K562 (cell line): Measurements from ENCODE around the gene MAML3. TPM values are rescaled to one million over a fixed set of nuclear protein-coding genes. Genes with fewer than 3 reads are reported as not detected.

Source experiments
- ATAC-seq: fragments of 200-7000 bp; cut with Tn5 transposase; 3 replicates; pipeline ENCODE4 v1.9.1; 2020; ENCODE audit warnings: moderate library complexity
- BruUV-seq: library from RNA; stranded (reverse); fragments of 400-500 nt; replicated peaks from 2 replicates; lab custom pipeline; 2021; lab: Mats Ljungman, UMichigan
- CTCF ChIA-PET: fragments of 300-600 bp; formaldehyde crosslinking; extraction: SDS; loops from one replicate; lab custom pipeline; 2021; ENCODE audit warnings: low intra/inter-chr PET ratio; lab: Yijun Ruan, JAX
- POLR2A ChIA-PET: fragments of 300-600, 350-650 bp; sonication (Branson Sonifier 250); formaldehyde crosslinking; extraction: SDS; loops from one replicate; lab custom pipeline; 2021; ENCODE audit warnings: antibody characterized with exemption, inconsistent platforms; lab: Yijun Ruan, JAX
- DNase-seq, 4 experiments: peaks; one replicate each; pipeline versions ENCODE4 v3.0.0 to v3.0.0-alpha.2; 2011 to 2018; ENCODE audit warnings: low spot score in 3 of 4, mixed read lengths in 3 of 4; ENCODE audit errors: extremely low read depth in 1 of 4
- FAIRE-seq: peaks from 2 replicates; lab custom pipeline; 2011; peaks lifted over from hg19 to GRCh38; lab: Jason Lieb, UNC
- H2AFZ ChIP-seq: 2 replicates; pipeline ENCODE4 v1.6.0; 2011; ENCODE audit warnings: low read depth, low read length, control low read depth, inconsistent platforms
- H3K27ac ChIP-seq: fragments of 200-600 bp; 3 replicates; pipeline ENCODE4 v1.8.0; 2011; ENCODE audit warnings: low read depth, mild to moderate bottlenecking, control low read depth, inconsistent platforms, low read length, moderate library complexity, mixed read lengths; ENCODE audit errors: extremely low read depth
- H3K27me3 ChIP-seq, 2 experiments: fragments of 300-600 bp in 1 of 2; 2 replicates in 1 of 2; 3 replicates in 1 of 2; pipeline versions ENCODE4 v1.6.0 to v1.8.0; 2011; ENCODE audit warnings: inconsistent platforms in 2 of 2, low read length in 2 of 2, mild to moderate bottlenecking in 1 of 2, mixed read lengths in 1 of 2, moderate library complexity in 1 of 2; ENCODE audit not compliant: control insufficient read depth in 2 of 2, insufficient read depth in 2 of 2
- H3K36me3 ChIP-seq: fragments of 300-600 bp; 3 replicates; pipeline ENCODE4 v1.8.0; 2011; ENCODE audit warnings: mild to moderate bottlenecking, low read length, inconsistent platforms; ENCODE audit not compliant: control insufficient read depth, insufficient read depth
- H3K4me1 ChIP-seq, 2 experiments: fragments of 200-600 bp in 1 of 2; replicated peaks in 1 of 2; 2 replicates in 1 of 2; 3 replicates in 1 of 2; pipeline versions ENCODE4 v1.5.1 to v1.8.0; 2011; ENCODE audit warnings: inconsistent platforms in 2 of 2, low read length in 2 of 2, mild to moderate bottlenecking in 1 of 2, mixed read lengths in 1 of 2, moderate library complexity in 1 of 2; ENCODE audit not compliant: control insufficient read depth in 2 of 2, insufficient read depth in 2 of 2
- H3K4me2 ChIP-seq: 2 replicates; pipeline ENCODE4 v1.6.1; 2011; ENCODE audit warnings: low read length, control low read depth, inconsistent platforms, mixed read lengths; ENCODE audit not compliant: insufficient read depth
- H3K4me3 ChIP-seq: fragments of 200-600 bp; sonication (generic), shearing (Covaris generic); 2 replicates; pipeline ENCODE4 v1.5.1; 2016; ENCODE audit warnings: control low read depth, inconsistent platforms
- H3K79me2 ChIP-seq: fragments of 200-600 bp; 3 replicates; pipeline ENCODE4 v1.8.0; 2011; ENCODE audit warnings: low read length, inconsistent platforms; ENCODE audit not compliant: control insufficient read depth, insufficient read depth
- H3K9ac ChIP-seq, 2 experiments: 2 replicates each; pipeline versions ENCODE4 v1.6.0 to v1.6.1; 2011; ENCODE audit warnings: low read depth in 2 of 2, low read length in 2 of 2, control low read depth in 1 of 2, inconsistent platforms in 1 of 2, mild to moderate bottlenecking in 1 of 2, mixed read lengths in 1 of 2; ENCODE audit not compliant: insufficient read depth in 1 of 2
- H3K9me1 ChIP-seq: one replicate; pipeline ENCODE4 v1.6.0; 2011; ENCODE audit warnings: inconsistent platforms, mild to moderate bottlenecking, low read length, moderate library complexity; ENCODE audit not compliant: control insufficient read depth, insufficient read depth
- H3K9me3 ChIP-seq: replicated peaks from 2 replicates; pipeline ENCODE4 v1.5.1; 2011; ENCODE audit warnings: low read depth, low read length, inconsistent platforms; ENCODE audit not compliant: control insufficient read depth, insufficient read depth
- H4K20me1 ChIP-seq: replicated peaks from 2 replicates; pipeline ENCODE4 v1.6.1; 2011; ENCODE audit warnings: low read length, inconsistent platforms, mixed read lengths; ENCODE audit not compliant: control insufficient read depth, insufficient read depth
- DIDO1 ChIP-seq: fragments of 450-650 bp; IDR thresholded peaks from 2 replicates; pipeline ENCODE4 v1.6.1; 2016; ENCODE audit warnings: low read depth, missing biosample characterization, missing genetic modification characterization
- MCM7 ChIP-seq, 2 experiments: fragments of 450-650 bp; IDR thresholded peaks; 2 replicates each; pipeline ENCODE4 v1.6.1; 2016 to 2018
- MYC ChIP-seq, 2 experiments: fragments of 250-450 bp in 1 of 2; sonication (Bioruptor Pico) in 1 of 2; IDR thresholded peaks; 2 replicates each; pipeline versions ENCODE4 v1.5.1 to v1.6.1; 2012 to 2021; ENCODE audit warnings: low read depth in 2 of 2, borderline replicate concordance in 1 of 2, improper control_type of control experiment in 1 of 2, low read length in 1 of 2, mild to moderate bottlenecking in 1 of 2, moderate library complexity in 1 of 2
- RFX5 ChIP-seq: IDR thresholded peaks from 2 replicates; pipeline ENCODE4 v1.6.1; 2011; ENCODE audit warnings: low read depth, mild to moderate bottlenecking, improper control_type of control experiment, low read length
- TAF15 ChIP-seq: fragments of 200-400 bp; formaldehyde crosslinking; IDR thresholded peaks from 2 replicates; pipeline ENCODE4 v1.6.1; 2017; ENCODE audit warnings: mild to moderate bottlenecking, low read depth, low read length, moderate library complexity
- TAF9B ChIP-seq: fragments of 450-650 bp; IDR thresholded peaks from 2 replicates; pipeline ENCODE4 v1.6.1; 2018; ENCODE audit warnings: mild to moderate bottlenecking; ENCODE audit not compliant: partially characterized antibody
- ZNF354B ChIP-seq: fragments of 250-450 bp; sonication (Bioruptor Pico); IDR thresholded peaks from 2 replicates; pipeline ENCODE4 v1.4.0; 2020
- WGBS: fragments of 100-300 bp; shearing (Covaris generic); methylation state at CpG from one replicate; pipeline ENCODE4 v1.1.6; 2016; ENCODE audit warnings: low coverage, mixed read lengths; ENCODE audit not compliant: insufficient coverage; ENCODE audit errors: missing lambda C conversion rate; 5-methylcytosine and 5-hydroxymethylcytosine counted together
- in situ Hi-C: fragments of 300-500 bp; cut with MboI; formaldehyde crosslinking; loops from 4 replicates; pipeline ENCODE4 v1.15.0; 2018; ENCODE audit warnings: inconsistent platforms, mixed read lengths
- intact Hi-C: fragments of 100-400 bp; cut with micrococcal nuclease; formaldehyde crosslinking; loops from 2 replicates; pipeline ENCODE4 v1.14.2; 2022
- polyA plus RNA-seq, 8 experiments: library from polyadenylated mRNA; depleted of rRNA in 4 of 8; stranded (reverse) in 5 of 8; unstranded in 3 of 8; fragments of >200 nt; fragmentation: Nextera tagmentation in 2 of 8; fragmentation: Illumina TruSeq in 1 of 8; extraction: Ambion mirVana in 2 of 8; extraction: Trizol in 1 of 8; gene quantifications; 2 replicates each; pipeline versions ENCODE4 v1.2.1 to v1.2.3, GENCODE V29; 2011 to 2014; ENCODE audit warnings: inconsistent platforms in 1 of 8, missing spikeins in 1 of 8
- total RNA-seq, 7 experiments: library from RNA; depleted of rRNA in 6 of 7; stranded (reverse); fragments of >200 nt in 6 of 7; fragmentation: Illumina TruSeq in 2 of 7; extraction: Trizol in 2 of 7; gene quantifications; 2 replicates each; pipeline versions ENCODE4 v1.2.1 to v1.2.3, GENCODE V29; 2011 to 2021; ENCODE audit warnings: low replicate concordance in 1 of 7
- TF ChIP-seq, protein P1 (sequence below): fragments of 450-650 bp; formaldehyde crosslinking; IDR thresholded peaks from 2 replicates; pipeline ENCODE4 v1.4.0; 2020; ENCODE audit warnings: mild to moderate bottlenecking, moderate library complexity
- TF ChIP-seq, protein P2 (sequence below): sonication (generic); formaldehyde crosslinking; IDR thresholded peaks from 2 replicates; pipeline ENCODE4 v1.8.0; 2022; ENCODE audit warnings: missing genetic modification reagents, mild to moderate bottlenecking, borderline replicate concordance
- TF ChIP-seq, protein P3 (sequence below), 2 experiments: fragments of 200-800 bp in 1 of 2; sonication (Bioruptor generic) in 1 of 2; sonication (generic) in 1 of 2; formaldehyde crosslinking in 1 of 2; IDR thresholded peaks in 1 of 2; conservative IDR thresholded peaks in 1 of 2; 2 replicates each; pipeline versions ENCODE4 v1.5.0 to v1.6.1; 2016 to 2020; ENCODE audit warnings: missing compliant biosample characterization in 1 of 2, missing genetic modification characterization in 1 of 2, missing genetic modification reagents in 1 of 2
- TF ChIP-seq, protein P4 (sequence below): fragments of 450-650 bp; formaldehyde crosslinking; IDR thresholded peaks from 2 replicates; pipeline ENCODE4 v1.4.0; 2020; ENCODE audit warnings: mild to moderate bottlenecking, moderate library complexity
- TF ChIP-seq, protein P5 (sequence below): fragments of 200-800 bp; sonication (Bioruptor generic); IDR thresholded peaks from 2 replicates; pipeline ENCODE4 v1.6.1; 2017; ENCODE audit warnings: missing genetic modification characterization, missing compliant biosample characterization

MAML3 gene
- total and polyA plus RNA-seq, 9 of the 15 experiments (the other 6 are each of a cell fraction or from before 2014, with no cell fraction given), result 0.01 to 0.55 (median 0.25) TPM

DNA sequence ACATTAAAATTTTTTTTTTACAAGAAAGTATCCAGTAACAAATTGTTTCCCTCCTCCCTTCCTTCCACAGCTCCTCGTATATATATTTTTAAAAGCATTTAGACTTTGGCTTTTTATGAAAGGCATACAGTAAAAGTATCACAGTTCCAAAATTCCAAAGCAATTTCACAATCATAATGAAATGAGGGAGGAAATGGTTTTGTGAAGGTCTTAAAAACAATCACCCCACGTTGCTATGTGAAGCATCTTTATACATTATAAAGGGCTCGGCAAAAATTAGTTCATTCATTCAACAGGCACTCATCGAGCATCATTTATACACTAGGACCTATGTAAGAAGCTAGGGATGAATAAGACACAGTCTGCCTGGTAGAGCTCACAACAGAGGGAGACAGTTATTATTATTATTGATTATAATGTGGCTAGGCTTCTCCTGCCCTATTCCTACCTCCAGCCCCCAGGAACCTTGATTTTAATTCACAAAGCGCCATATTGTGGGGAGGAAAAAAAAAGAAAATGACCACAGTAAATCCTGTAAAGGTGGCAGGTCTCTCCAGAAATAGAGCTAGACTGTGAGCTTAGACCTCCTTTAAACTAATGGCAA lies 239.9 kb downstream of the MAML3 start:
- FAIRE-seq (no peak), ATAC-seq (no peak), DNase-seq (no peak)
- in situ Hi-C loops, result no loop called here
- Histone ChIP-seq H3K9me1 (no peaks in the 10 kb centered on the region), H2AFZ (no peak overlapping the region), H3K79me2 (no peaks in the 10 kb centered on the region), H3K4me1 (no peaks in the 10 kb centered on the region), H3K4me2 (no peak overlapping the region), H3K27me3 (peaks cover 10 to 13% of the 10 kb centered on the region in 2 experiments; a peak in 4 of 5 replicates), H3K4me3 (no peak overlapping the region), H3K36me3 (no peaks in the 10 kb centered on the region), H3K9ac (no peak overlapping the region), H3K9me3 (0 out of 2 replicates have a peak, but pooled peaks cover 1% of the 10 kb centered on the region), H4K20me1 (0 out of 2 replicates have a peak, but pooled peaks cover 4% of the 10 kb centered on the region), H3K27ac (no peak overlapping the region)
- intact Hi-C loops, result no loop called here
- CTCF ChIA-PET, result no interaction called here
- 3% methylated on average over 5 of the region's 5 CpGs for WGBS
- POLR2A ChIA-PET, result no interaction called here
- BruUV-seq, result no TSS peak
- TF ChIP-seq, protein P1, sequence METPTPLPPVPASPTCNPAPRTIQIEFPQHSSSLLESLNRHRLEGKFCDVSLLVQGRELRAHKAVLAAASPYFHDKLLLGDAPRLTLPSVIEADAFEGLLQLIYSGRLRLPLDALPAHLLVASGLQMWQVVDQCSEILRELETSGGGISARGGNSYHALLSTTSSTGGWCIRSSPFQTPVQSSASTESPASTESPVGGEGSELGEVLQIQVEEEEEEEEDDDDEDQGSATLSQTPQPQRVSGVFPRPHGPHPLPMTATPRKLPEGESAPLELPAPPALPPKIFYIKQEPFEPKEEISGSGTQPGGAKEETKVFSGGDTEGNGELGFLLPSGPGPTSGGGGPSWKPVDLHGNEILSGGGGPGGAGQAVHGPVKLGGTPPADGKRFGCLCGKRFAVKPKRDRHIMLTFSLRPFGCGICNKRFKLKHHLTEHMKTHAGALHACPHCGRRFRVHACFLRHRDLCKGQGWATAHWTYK (CRISPR knock-in tag), result no peak
- no peak for TF ChIP-seq ZNF354B
- TF ChIP-seq MCM7 (IDR thresholded peaks at IDR 0.05), result no peak
- TF ChIP-seq, protein P2, sequence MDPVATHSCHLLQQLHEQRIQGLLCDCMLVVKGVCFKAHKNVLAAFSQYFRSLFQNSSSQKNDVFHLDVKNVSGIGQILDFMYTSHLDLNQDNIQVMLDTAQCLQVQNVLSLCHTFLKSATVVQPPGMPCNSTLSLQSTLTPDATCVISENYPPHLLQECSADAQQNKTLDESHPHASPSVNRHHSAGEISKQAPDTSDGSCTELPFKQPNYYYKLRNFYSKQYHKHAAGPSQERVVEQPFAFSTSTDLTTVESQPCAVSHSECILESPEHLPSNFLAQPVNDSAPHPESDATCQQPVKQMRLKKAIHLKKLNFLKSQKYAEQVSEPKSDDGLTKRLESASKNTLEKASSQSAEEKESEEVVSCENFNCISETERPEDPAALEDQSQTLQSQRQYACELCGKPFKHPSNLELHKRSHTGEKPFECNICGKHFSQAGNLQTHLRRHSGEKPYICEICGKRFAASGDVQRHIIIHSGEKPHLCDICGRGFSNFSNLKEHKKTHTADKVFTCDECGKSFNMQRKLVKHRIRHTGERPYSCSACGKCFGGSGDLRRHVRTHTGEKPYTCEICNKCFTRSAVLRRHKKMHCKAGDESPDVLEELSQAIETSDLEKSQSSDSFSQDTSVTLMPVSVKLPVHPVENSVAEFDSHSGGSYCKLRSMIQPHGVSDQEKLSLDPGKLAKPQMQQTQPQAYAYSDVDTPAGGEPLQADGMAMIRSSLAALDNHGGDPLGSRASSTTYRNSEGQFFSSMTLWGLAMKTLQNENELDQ, result no peak
- TF ChIP-seq, protein P3, sequence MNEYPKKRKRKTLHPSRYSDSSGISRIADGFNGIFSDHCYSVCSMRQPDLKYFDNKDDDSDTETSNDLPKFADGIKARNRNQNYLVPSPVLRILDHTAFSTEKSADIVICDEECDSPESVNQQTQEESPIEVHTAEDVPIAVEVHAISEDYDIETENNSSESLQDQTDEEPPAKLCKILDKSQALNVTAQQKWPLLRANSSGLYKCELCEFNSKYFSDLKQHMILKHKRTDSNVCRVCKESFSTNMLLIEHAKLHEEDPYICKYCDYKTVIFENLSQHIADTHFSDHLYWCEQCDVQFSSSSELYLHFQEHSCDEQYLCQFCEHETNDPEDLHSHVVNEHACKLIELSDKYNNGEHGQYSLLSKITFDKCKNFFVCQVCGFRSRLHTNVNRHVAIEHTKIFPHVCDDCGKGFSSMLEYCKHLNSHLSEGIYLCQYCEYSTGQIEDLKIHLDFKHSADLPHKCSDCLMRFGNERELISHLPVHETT (CRISPR knock-in tag; conservative IDR thresholded peaks at IDR 0.05 in 1 of 2, IDR thresholded peaks at IDR 0.05 in 1 of 2), result no peak
- TF ChIP-seq MYC (IDR thresholded peaks at IDR 0.05; ENCODE audit: low read depth, low read length), result no peak
- TF ChIP-seq MYC (CRISPR knock-in tag; IDR thresholded peaks at IDR 0.05; ENCODE audit: borderline replicate concordance, low read depth), result no peak
- TF ChIP-seq, protein P4, sequence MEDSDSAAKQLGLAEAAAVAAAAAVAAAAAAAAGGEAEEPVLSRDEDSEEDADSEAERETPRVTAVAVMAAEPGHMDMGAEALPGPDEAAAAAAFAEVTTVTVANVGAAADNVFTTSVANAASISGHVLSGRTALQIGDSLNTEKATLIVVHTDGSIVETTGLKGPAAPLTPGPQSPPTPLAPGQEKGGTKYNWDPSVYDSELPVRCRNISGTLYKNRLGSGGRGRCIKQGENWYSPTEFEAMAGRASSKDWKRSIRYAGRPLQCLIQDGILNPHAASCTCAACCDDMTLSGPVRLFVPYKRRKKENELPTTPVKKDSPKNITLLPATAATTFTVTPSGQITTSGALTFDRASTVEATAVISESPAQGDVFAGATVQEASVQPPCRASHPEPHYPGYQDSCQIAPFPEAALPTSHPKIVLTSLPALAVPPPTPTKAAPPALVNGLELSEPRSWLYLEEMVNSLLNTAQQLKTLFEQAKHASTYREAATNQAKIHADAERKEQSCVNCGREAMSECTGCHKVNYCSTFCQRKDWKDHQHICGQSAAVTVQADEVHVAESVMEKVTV (CRISPR knock-in tag), result no peak
- no peak for TF ChIP-seq TAF15
- TF ChIP-seq DIDO1 (tag), result no peak
- TF ChIP-seq, protein P5, sequence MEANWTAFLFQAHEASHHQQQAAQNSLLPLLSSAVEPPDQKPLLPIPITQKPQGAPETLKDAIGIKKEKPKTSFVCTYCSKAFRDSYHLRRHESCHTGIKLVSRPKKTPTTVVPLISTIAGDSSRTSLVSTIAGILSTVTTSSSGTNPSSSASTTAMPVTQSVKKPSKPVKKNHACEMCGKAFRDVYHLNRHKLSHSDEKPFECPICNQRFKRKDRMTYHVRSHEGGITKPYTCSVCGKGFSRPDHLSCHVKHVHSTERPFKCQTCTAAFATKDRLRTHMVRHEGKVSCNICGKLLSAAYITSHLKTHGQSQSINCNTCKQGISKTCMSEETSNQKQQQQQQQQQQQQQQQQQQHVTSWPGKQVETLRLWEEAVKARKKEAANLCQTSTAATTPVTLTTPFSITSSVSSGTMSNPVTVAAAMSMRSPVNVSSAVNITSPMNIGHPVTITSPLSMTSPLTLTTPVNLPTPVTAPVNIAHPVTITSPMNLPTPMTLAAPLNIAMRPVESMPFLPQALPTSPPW (CRISPR knock-in tag), result no peak
- no peak for TF ChIP-seq TAF9B
- no peak for TF ChIP-seq RFX5
